WTC11 (cell line): ENCODE data around the gene ANKRD22. TPM values are rescaled to one million over a fixed set of nuclear protein-coding genes. Genes with fewer than 3 reads are reported as not detected.

ENCODE experiments used
- ATAC-seq: fragments of 200-7000 bp; cut with Tn5 transposase; 2 replicates; pipeline ENCODE4 v1.10.0; 2021; ENCODE audit warnings: mild to moderate bottlenecking, moderate library complexity
- CTCF ChIA-PET: fragments of 300-600 bp; sonication (Branson Sonifier 250); formaldehyde crosslinking; loops from one replicate; lab custom pipeline; 2021; ENCODE audit warnings: antibody characterized with exemption; lab: Charles Lee
- POLR2A ChIA-PET: fragments of 350-600 bp; sonication (Branson Sonifier 250); formaldehyde crosslinking; loops from one replicate; lab custom pipeline; 2021; ENCODE audit warnings: antibody characterized with exemption; lab: Charles Lee
- DNase-seq: peaks from one replicate; pipeline ENCODE4 v3.0.0; 2021; ENCODE audit warnings: low spot score
- H3K27ac Mint-ChIP-seq: 2 replicates; pipeline ENCODE4 v1.8.0; 2021; ENCODE audit warnings: mixed read lengths
- H3K27me3 Mint-ChIP-seq: 2 replicates; pipeline ENCODE4 v1.8.0; 2021; ENCODE audit warnings: low read depth, mild to moderate bottlenecking, moderate library complexity, mixed read lengths
- H3K36me3 Mint-ChIP-seq: 2 replicates; pipeline ENCODE4 v1.8.0; 2021; ENCODE audit warnings: mixed read lengths
- H3K4me1 Mint-ChIP-seq: 2 replicates; pipeline ENCODE4 v1.8.0; 2022; ENCODE audit warnings: mixed read lengths
- H3K4me3 Mint-ChIP-seq: 2 replicates; pipeline ENCODE4 v1.8.0; 2021; ENCODE audit warnings: mild to moderate bottlenecking, moderate library complexity, mixed read lengths
- H3K9me3 Mint-ChIP-seq: 2 replicates; pipeline ENCODE4 v1.8.0; 2021; ENCODE audit warnings: mixed read lengths
- CTCF ChIP-seq: fragments of 200-600 bp; IDR thresholded peaks from 2 replicates; pipeline ENCODE4 v1.8.0; 2022; ENCODE audit warnings: antibody characterized with exemption
- EMX1 ChIP-seq: fragments of 250-450 bp; sonication (Bioruptor Pico); IDR thresholded peaks from 2 replicates; pipeline ENCODE4 v1.8.0; 2021; ENCODE audit warnings: mild to moderate bottlenecking
- FOXJ3 ChIP-seq: sonication (generic); formaldehyde crosslinking; IDR thresholded peaks from 2 replicates; pipeline ENCODE4 v1.9.0; 2021; ENCODE audit warnings: missing genetic modification reagents, mild to moderate bottlenecking, borderline replicate concordance
- FOXK1 ChIP-seq: sonication (generic); formaldehyde crosslinking; IDR thresholded peaks from 2 replicates; pipeline ENCODE4 v1.8.0; 2022; ENCODE audit warnings: mild to moderate bottlenecking, moderate library complexity, missing genetic modification reagents
- GABPB1 ChIP-seq: sonication (generic); formaldehyde crosslinking; IDR thresholded peaks from 2 replicates; pipeline ENCODE4 v1.8.1; 2023; ENCODE audit warnings: mild to moderate bottlenecking, missing genetic modification reagents
- GTF2I ChIP-seq: fragments of 250-450 bp; sonication (Bioruptor Pico); conservative IDR thresholded peaks from 2 replicates; pipeline ENCODE4 v1.4.0; 2021; ENCODE audit warnings: mild to moderate bottlenecking
- JAZF1 ChIP-seq: fragments of 250-450 bp; sonication (Bioruptor Pico); IDR thresholded peaks from 2 replicates; pipeline ENCODE4 v1.9.0; 2021; ENCODE audit warnings: moderate library complexity, mild to moderate bottlenecking, inconsistent platforms
- KAT7 ChIP-seq: sonication (generic); formaldehyde crosslinking; IDR thresholded peaks from 2 replicates; pipeline ENCODE4 v1.8.1; 2023; ENCODE audit warnings: missing genetic modification reagents, mild to moderate bottlenecking, borderline replicate concordance
- NR2C2 ChIP-seq: sonication (generic); formaldehyde crosslinking; IDR thresholded peaks from 2 replicates; pipeline ENCODE4 v1.8.0; 2022; ENCODE audit warnings: mild to moderate bottlenecking, missing genetic modification reagents
- SMAD3 ChIP-seq: sonication (generic); formaldehyde crosslinking; IDR thresholded peaks from 2 replicates; pipeline ENCODE4 v1.8.0; 2022; ENCODE audit warnings: missing genetic modification reagents, mild to moderate bottlenecking, borderline replicate concordance
- SMAD4 ChIP-seq: sonication (generic); formaldehyde crosslinking; IDR thresholded peaks from 2 replicates; pipeline ENCODE4 v1.8.0; 2022; ENCODE audit warnings: mild to moderate bottlenecking, missing genetic modification reagents
- TP53 ChIP-seq: sonication (generic); formaldehyde crosslinking; IDR thresholded peaks from 2 replicates; pipeline ENCODE4 v1.8.1; 2023; ENCODE audit warnings: mild to moderate bottlenecking, missing genetic modification reagents
- ZNF138 ChIP-seq: sonication (generic); formaldehyde crosslinking; conservative IDR thresholded peaks from 2 replicates; pipeline ENCODE4 v1.8.1; 2022; ENCODE audit warnings: mild to moderate bottlenecking, moderate library complexity, missing genetic modification reagents
- ZNF396 ChIP-seq: fragments of 250-450 bp; sonication (Bioruptor Pico); IDR thresholded peaks from 2 replicates; pipeline ENCODE4 v1.8.0; 2021; ENCODE audit warnings: mild to moderate bottlenecking, moderate library complexity, borderline replicate concordance
- total RNA-seq: library from RNA; stranded (reverse); gene quantifications from 3 replicates; pipeline ENCODE4 v1.2.3, GENCODE V29; 2021
- TF ChIP-seq, protein P1 (sequence below): fragments of 250-450 bp; sonication (Bioruptor Pico); IDR thresholded peaks from 2 replicates; pipeline ENCODE4 v2.1.2; 2022; ENCODE audit warnings: mild to moderate bottlenecking, moderate library complexity
- TF ChIP-seq, protein P2 (sequence below): sonication (generic); formaldehyde crosslinking; IDR thresholded peaks from 2 replicates; pipeline ENCODE4 v1.8.1; 2023; ENCODE audit warnings: mild to moderate bottlenecking, moderate library complexity, missing genetic modification reagents
- TF ChIP-seq, protein P3 (sequence below): sonication (generic); formaldehyde crosslinking; IDR thresholded peaks from 2 replicates; pipeline ENCODE4 v1.8.0; 2023; ENCODE audit warnings: missing genetic modification reagents, mild to moderate bottlenecking, borderline replicate concordance
- TF ChIP-seq, protein P4 (sequence below): sonication (generic); formaldehyde crosslinking; conservative IDR thresholded peaks from 2 replicates; pipeline ENCODE4 v1.8.1; 2022; ENCODE audit warnings: mild to moderate bottlenecking, missing genetic modification reagents
- TF ChIP-seq, protein P5 (sequence below): sonication (generic); formaldehyde crosslinking; conservative IDR thresholded peaks from 2 replicates; pipeline ENCODE4 v1.8.1; 2023; ENCODE audit warnings: mild to moderate bottlenecking, low read depth, missing genetic modification reagents, moderate library complexity

The ANKRD22 gene
- total RNA-seq, 1 experiment from 2014 or later = not detected

DNA sequence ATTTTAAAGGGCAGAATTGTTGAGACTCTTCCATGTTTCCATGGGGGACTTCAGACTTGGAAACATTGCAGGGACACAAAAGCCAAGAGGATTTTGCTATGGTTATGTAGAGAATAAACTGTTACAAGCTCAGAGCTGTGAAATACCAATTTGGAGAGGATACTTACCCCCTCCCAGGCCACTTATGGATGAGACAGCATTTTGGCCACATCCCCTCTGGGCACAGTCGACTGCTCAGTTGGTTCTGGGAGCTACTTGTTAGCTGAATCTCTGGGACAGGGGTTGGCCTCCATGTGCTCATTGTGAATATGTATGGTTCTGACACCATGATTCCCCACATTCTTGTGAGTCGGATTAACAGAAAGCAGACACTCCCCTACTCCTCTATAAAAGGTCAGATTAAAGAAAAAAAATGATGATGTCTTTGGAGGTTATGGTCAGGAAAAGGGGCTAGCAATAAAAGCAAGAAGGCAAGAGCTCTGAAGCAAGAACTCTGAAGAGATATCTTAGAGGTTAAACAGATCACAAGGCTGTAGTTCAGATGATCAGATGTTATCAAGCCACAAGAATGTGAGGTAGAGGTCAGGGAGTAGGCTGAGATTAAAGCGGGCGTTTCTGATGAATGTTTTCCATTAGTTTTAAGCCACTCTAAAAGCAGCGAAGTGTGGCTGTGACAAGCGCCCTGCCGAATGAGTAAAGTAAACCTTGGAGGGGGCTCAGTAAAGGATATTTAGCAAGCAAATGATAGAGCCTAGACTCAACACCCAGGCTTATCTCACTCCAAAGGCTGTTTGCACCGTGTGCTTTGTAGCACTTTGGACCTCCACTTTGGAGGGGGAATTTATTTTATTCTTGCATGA lies 45.6 kb upstream of the ANKRD22 start (continued):
- TF ChIP-seq EMX1 = no peak
- TF ChIP-seq NR2C2 (CRISPR knock-in tag) = no peak
- no peak for TF ChIP-seq GTF2I (CRISPR knock-in tag)
- TF ChIP-seq, protein P1, sequence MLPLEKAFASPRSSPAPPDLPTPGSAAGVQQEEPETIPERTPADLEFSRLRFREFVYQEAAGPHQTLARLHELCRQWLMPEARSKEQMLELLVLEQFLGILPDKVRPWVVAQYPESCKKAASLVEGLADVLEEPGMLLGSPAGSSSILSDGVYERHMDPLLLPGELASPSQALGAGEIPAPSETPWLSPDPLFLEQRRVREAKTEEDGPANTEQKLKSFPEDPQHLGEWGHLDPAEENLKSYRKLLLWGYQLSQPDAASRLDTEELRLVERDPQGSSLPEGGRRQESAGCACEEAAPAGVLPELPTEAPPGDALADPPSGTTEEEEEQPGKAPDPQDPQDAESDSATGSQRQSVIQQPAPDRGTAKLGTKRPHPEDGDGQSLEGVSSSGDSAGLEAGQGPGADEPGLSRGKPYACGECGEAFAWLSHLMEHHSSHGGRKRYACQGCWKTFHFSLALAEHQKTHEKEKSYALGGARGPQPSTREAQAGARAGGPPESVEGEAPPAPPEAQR (CRISPR knock-in tag) = no peak

- DNase-seq (no peak), ATAC-seq (no peak)
- ChIA-PET POLR2A (no interaction called here), CTCF (interaction anchor here (0.9 kb wide), 1 partner anchor 168 kb away, joined by 3 read pairs; no protein-coding TSS in a partner anchor)
- no peak overlapping the region for H3K27ac Mint-ChIP-seq
- TF ChIP-seq GABPB1 (CRISPR knock-in tag) = 0 out of 2 replicates have a peak, but pooled peaks have one; percentile 12
- no peak for TF ChIP-seq KAT7 (CRISPR knock-in tag)
- TF ChIP-seq, protein P2, sequence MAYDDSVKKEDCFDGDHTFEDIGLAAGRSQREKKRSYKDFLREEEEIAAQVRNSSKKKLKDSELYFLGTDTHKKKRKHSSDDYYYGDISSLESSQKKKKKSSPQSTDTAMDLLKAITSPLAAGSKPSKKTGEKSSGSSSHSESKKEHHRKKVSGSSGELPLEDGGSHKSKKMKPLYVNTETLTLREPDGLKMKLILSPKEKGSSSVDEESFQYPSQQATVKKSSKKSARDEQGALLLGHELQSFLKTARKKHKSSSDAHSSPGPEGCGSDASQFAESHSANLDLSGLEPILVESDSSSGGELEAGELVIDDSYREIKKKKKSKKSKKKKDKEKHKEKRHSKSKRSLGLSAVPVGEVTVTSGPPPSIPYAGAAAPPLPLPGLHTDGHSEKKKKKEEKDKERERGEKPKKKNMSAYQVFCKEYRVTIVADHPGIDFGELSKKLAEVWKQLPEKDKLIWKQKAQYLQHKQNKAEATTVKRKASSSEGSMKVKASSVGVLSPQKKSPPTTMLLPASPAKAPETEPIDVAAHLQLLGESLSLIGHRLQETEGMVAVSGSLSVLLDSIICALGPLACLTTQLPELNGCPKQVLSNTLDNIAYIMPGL (CRISPR knock-in tag) = no peak
- H3K27me3 Mint-ChIP-seq = no peaks in the 10 kb centered on the region; the same call in 1 of the 2 replicates
- peaks cover 20% of the 10 kb centered on the region for H3K4me1 Mint-ChIP-seq
- H3K4me3 Mint-ChIP-seq = no peak overlapping the region
- H3K36me3 Mint-ChIP-seq = no peaks in the 10 kb centered on the region
- H3K9me3 Mint-ChIP-seq = no peaks in the 10 kb centered on the region
Measured at GRCh38 chr10:88896372-88896993, 44.8 kb upstream of the ANKRD22 start.

- Mint-ChIP-seq H3K4me3 (no peak overlapping the region), H3K27me3 (no peaks in the 10 kb centered on the region; the same call in 1 of the 2 replicates), H3K27ac (no peak overlapping the region), H3K9me3 (no peaks in the 10 kb centered on the region), H3K4me1 (peaks cover 20% of the 10 kb centered on the region), H3K36me3 (no peaks in the 10 kb centered on the region)
- ATAC-seq (no peak), DNase-seq (no peak)
- ChIA-PET POLR2A (no interaction called here), CTCF (interaction anchor here (1.1 to 1.3 kb wide), 3 partner anchors 9 to 37 kb away, joined by 3 to 4 read pairs (median 4); partner anchors contain the start of gene STAMBPL1)
- TF ChIP-seq, protein P3, sequence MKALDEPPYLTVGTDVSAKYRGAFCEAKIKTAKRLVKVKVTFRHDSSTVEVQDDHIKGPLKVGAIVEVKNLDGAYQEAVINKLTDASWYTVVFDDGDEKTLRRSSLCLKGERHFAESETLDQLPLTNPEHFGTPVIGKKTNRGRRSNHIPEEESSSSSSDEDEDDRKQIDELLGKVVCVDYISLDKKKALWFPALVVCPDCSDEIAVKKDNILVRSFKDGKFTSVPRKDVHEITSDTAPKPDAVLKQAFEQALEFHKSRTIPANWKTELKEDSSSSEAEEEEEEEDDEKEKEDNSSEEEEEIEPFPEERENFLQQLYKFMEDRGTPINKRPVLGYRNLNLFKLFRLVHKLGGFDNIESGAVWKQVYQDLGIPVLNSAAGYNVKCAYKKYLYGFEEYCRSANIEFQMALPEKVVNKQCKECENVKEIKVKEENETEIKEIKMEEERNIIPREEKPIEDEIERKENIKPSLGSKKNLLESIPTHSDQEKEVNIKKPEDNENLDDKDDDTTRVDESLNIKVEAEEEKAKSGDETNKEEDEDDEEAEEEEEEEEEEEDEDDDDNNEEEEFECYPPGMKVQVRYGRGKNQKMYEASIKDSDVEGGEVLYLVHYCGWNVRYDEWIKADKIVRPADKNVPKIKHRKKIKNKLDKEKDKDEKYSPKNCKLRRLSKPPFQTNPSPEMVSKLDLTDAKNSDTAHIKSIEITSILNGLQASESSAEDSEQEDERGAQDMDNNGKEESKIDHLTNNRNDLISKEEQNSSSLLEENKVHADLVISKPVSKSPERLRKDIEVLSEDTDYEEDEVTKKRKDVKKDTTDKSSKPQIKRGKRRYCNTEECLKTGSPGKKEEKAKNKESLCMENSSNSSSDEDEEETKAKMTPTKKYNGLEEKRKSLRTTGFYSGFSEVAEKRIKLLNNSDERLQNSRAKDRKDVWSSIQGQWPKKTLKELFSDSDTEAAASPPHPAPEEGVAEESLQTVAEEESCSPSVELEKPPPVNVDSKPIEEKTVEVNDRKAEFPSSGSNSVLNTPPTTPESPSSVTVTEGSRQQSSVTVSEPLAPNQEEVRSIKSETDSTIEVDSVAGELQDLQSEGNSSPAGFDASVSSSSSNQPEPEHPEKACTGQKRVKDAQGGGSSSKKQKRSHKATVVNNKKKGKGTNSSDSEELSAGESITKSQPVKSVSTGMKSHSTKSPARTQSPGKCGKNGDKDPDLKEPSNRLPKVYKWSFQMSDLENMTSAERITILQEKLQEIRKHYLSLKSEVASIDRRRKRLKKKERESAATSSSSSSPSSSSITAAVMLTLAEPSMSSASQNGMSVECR (CRISPR knock-in tag) = no peak
- TF ChIP-seq SMAD3 (CRISPR knock-in tag) (no peak), GTF2I (CRISPR knock-in tag) (no peak), CTCF (no peak), ZNF396 (CRISPR knock-in tag) (no peak), FOXK1 (no peak), FOXJ3 (CRISPR knock-in tag) (no peak), JAZF1 (CRISPR knock-in tag) (no peak), TP53 (CRISPR knock-in tag) (no peak), SMAD4 (no peak), EMX1 (no peak), ZNF138 (CRISPR knock-in tag) (no peak)
- TF ChIP-seq, protein P4, sequence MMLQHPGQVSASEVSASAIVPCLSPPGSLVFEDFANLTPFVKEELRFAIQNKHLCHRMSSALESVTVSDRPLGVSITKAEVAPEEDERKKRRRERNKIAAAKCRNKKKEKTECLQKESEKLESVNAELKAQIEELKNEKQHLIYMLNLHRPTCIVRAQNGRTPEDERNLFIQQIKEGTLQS = no peak
- TF ChIP-seq, protein P5, sequence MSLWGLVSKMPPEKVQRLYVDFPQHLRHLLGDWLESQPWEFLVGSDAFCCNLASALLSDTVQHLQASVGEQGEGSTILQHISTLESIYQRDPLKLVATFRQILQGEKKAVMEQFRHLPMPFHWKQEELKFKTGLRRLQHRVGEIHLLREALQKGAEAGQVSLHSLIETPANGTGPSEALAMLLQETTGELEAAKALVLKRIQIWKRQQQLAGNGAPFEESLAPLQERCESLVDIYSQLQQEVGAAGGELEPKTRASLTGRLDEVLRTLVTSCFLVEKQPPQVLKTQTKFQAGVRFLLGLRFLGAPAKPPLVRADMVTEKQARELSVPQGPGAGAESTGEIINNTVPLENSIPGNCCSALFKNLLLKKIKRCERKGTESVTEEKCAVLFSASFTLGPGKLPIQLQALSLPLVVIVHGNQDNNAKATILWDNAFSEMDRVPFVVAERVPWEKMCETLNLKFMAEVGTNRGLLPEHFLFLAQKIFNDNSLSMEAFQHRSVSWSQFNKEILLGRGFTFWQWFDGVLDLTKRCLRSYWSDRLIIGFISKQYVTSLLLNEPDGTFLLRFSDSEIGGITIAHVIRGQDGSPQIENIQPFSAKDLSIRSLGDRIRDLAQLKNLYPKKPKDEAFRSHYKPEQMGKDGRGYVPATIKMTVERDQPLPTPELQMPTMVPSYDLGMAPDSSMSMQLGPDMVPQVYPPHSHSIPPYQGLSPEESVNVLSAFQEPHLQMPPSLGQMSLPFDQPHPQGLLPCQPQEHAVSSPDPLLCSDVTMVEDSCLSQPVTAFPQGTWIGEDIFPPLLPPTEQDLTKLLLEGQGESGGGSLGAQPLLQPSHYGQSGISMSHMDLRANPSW (CRISPR knock-in tag) = no peak
Measured at GRCh38 chr10:88895250-88895649, 43.6 kb upstream of the ANKRD22 start.
